SKM-1 treated with dmso at 0.1 percent for 144 hours (cell line): ENCODE data around the gene NCOA4.
"Not testable (repeated sequence)": the region's sequence is repeated elsewhere in the genome, so short reads cannot be mapped to it uniquely, and the experiment has no call there.

Source experiments
- DNase-seq: peaks from one replicate; lab custom pipeline; 2025; ENCODE audit not compliant: unreplicated experiment; lab: John Stamatoyannopoulos, UW

Gene NCOA4

GRCh38 chr10:46030091-46030937, at the start of gene NCOA4:
Gene NCOA4, minus strand, starts transcription at chr10:46030623. Its CDS starts 13,943 bp downstream, at chr10:46016680.
- peak; percentile 98 for DNase-seq

- peak; percentile 95 for DNase-seq
Observed at GRCh38 chr10:46079831-46080585, 49.6 kb upstream of the NCOA4 start.

GRCh38 chr10:46077731-46078413, 47.4 kb upstream of the NCOA4 start:
- no peak for DNase-seq

- peak; percentile 98 for DNase-seq
Observed at GRCh38 chr10:46077141-46077554, 46.7 kb upstream of the NCOA4 start.

- no peak for DNase-seq
Observed at GRCh38 chr10:46075869-46076268, 45.4 kb upstream of the NCOA4 start.

- no peak for DNase-seq
Observed at GRCh38 chr10:46074196-46074946, 43.9 kb upstream of the NCOA4 start.

GRCh38 chr10:46073564-46073963, 43.1 kb upstream of the NCOA4 start:
- no peak for DNase-seq

- no peak for DNase-seq
Observed at GRCh38 chr10:46070749-46071148, 40.3 kb upstream of the NCOA4 start.

- no peak for DNase-seq
Observed at GRCh38 chr10:46069771-46070463, 39.5 kb upstream of the NCOA4 start.

GRCh38 chr10:46068905-46069304, 38.5 kb upstream of the NCOA4 start:
- no peak for DNase-seq

GRCh38 chr10:46068117-46068516, 37.7 kb upstream of the NCOA4 start:
- DNase-seq = no peak

- no peak for DNase-seq
Observed at GRCh38 chr10:46064269-46064817, 33.9 kb upstream of the NCOA4 start.

- DNase-seq = no peak
Observed at GRCh38 chr10:46062723-46063428, 32.5 kb upstream of the NCOA4 start.

GRCh38 chr10:46060706-46061105, 30.3 kb upstream of the NCOA4 start:
- no peak for DNase-seq

- not testable (repeated sequence) for DNase-seq
Observed at GRCh38 chr10:46057927-46058326, 27.5 kb upstream of the NCOA4 start.

- no peak for DNase-seq
Observed at GRCh38 chr10:46057038-46057437, 26.6 kb upstream of the NCOA4 start.

GRCh38 chr10:46055771-46056170, 25.3 kb upstream of the NCOA4 start:
- no peak for DNase-seq

- DNase-seq = no peak
Observed at GRCh38 chr10:46053534-46054434, 23.4 kb upstream of the NCOA4 start.
